OCI-LY1 (cell line): Measurements from ENCODE around the gene ZC3H13.
A peak's percentile ranks its signal among the peaks of the same experiment; 100 is the strongest.

Experiments used
- CTCF ChIP-seq: fragments of 200-600 bp; sonication (generic), shearing (Covaris generic); IDR thresholded peaks from 2 replicates; pipeline ENCODE4 v1.5.1; 2017; ENCODE audit warnings: mild to moderate bottlenecking, antibody characterized with exemption, low read length, moderate library complexity, mixed read lengths
- EZH2 ChIP-seq: fragments of 200-600 bp; sonication (generic), shearing (Covaris generic); IDR thresholded peaks from 2 replicates; pipeline ENCODE4 v1.8.0; 2017; ENCODE audit warnings: borderline replicate concordance, mixed run types, mild to moderate bottlenecking, antibody characterized with exemption, low read length, moderate library complexity, mixed read lengths

DNA sequence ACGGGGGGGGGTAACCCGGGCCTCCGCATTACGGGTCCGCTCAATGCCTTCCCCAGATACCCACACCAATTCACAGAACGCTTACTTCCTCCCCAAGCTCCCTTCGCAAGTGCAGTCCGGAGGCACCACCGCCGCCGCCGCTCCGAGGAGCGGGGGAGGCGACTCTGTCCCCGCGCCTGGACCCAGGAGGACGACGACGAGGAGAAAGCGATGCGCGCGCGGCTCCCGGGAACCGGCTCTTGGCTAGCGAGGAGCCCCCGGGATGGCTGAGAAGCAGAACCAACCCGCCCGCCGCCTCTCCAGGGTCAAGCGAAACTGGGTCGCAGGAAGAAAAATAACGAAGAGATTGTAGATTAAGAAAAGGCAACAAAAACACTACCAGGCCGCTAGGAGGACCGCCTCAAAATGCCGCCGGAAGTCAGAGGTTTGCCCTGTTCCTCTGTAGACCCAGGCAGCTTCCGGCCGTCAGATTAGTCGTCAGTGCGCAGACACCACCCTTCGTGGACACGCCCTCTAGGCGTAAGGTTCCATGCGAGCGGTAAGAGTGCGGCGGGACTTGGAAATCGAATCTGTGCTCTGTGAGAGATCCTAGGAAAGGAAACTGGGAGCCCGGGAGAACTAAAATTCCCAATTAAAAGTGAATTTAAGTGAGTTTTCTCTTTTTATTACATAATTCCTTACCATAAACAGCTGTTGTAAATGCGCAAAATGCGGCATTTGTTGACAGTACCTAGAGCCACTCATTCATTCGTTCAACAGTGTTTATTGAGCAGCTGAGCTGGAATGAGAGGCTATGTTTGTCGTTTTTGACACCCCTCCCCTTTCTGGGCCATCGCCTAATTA lies at the start of gene ZC3H13:
- peak; percentile 37 for TF ChIP-seq CTCF
- no peak for TF ChIP-seq EZH2
